Amniotic stem cell (primary cell): Measurements from ENCODE around the gene TXNDC5.
"Not testable (repeated sequence)": the region's sequence is repeated elsewhere in the genome, so short reads cannot be mapped to it uniquely, and the experiment has no call there.

ENCODE experiments used
- DNase-seq: peaks from one replicate; lab custom pipeline; 2025; lab: John Stamatoyannopoulos, UW

TXNDC5 gene

GRCh38 chr6:7914311-7914710 lies 3.7 kb upstream of the TXNDC5 start:
- no peak for DNase-seq

GRCh38 chr6:7912736-7913517 lies 2.3 kb upstream of the TXNDC5 start:
- no peak for DNase-seq

DNA sequence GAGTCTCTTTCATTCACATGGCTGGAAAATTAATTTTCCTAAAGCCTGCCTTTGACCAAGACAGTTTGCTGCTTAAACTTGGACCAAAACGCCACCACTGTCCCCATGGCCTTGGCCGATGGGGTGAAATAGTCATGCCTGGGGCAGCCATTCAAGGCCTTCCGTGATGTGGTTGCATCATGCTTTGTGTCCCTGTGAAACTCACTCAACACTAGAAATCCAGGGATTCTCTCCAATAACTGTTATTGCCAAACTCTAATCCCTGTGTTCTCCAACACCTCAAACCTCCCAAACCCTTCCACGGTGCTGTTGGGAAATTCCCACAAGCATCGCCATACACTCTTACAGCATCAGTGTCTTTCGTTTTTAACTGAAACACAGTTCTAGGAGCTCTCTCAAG lies 1.4 kb upstream of the TXNDC5 start:
- no peak for DNase-seq

- DNase-seq: no peak
These were observed 747 bp upstream of the TXNDC5 start for GRCh38 chr6:7911345-7911725.

GRCh38 chr6:7910298-7910653 lies 312 bp downstream of the TXNDC5 start:
- DNase-seq: no peak

DNA sequence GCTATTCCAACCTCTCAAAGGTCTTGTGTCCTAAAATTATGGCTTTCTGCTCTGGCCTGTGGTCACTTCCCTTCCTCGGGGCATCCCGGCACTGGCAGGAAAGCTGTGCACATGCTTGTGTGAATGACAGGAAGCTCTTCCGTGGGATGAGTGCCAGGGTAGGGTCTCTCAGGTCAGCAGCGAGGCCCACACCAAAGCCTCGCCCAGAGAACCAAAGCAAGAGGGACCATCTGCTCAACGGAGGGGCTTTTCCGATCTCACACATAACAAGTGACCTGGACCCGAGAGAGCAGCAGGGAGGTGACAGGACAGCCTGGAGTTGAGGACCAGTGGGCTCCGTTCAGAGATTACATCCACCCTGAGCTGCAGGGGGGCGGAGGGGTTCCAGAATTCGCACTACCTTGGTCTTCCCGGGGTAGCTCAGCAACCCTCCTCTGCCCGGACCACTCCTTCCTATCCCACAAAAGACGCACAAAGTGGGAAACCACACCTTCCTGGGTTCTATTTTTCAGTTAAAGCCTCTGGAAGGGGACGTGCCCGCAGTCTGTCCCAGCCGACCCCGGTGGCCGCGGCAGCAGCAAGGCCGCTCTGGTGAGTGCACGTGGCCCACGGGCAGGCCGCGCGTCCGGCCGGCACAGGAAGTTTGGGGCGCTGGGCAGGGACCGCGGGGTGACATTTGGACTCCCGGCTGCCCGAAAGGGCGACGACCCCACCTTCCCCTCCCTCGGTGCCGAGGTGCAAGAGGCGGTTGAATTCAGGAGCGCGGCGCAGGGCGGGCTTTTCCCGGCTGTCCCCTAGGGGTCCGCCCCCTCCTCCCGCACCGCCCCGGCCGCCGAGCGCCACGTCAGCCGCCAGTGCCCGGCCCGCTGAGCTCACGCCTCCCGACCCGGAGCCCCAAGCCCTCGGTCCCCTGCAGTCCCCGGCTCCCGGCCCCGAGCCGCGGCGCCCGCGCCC lies 988 bp downstream of the TXNDC5 start:
- no peak for DNase-seq

DNA sequence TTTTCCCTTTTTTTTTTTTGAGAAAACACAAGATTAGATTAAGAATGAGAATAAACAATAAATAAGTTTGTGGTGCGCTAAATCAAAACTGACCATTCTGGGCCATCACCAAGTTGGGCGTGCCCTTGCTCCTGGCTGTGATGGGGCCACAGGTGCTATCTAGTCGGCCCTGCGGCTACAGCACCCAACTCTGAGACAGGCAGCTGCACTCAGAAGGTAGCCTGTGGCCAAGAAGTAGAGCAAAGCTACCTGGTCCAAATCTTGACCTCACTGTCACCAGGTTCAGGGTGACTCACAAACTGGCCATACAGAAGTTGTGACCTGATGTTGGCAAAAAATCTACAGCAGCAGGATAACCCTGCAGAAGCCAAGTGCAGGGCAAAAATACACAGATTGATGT lies 3.4 kb downstream of the TXNDC5 start:
- DNase-seq: no peak

DNA sequence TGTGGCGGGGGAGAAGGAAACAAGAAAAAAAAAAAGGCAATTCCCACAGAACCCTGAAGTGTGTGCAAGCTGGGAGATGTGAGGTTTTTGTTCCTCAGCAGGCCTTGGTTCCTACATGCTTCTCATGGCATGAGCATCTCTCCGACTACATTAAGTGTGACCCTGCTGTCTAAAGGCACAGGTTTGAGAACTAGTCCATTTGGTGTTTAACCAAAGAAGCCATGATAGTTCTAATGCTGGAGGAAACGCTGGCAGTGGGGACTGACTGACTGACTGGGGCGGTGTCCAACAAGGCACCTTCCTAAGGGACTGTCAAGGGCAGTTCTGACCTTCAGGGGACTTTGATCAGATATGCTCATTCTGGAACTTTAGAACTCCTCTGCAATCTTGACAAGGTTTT lies 3.8 kb downstream of the TXNDC5 start:
- DNase-seq: no peak

DNA sequence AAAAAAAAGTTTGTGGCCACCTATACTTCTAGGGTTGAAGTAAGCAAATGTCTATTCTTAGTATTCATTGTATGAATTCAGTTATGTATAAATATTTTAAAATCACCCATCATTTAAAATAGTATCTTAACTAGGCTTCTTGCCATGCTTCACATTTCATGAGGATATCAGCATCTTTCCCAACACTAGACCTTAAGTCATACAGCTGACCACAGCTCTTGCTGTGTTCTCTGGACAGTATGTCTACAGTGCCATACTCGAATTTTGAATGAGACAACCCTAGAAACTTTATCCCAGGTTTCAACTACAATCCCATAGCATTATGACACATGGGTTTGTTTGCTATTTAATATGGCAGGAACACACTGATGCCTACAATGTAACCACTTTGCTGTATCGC lies 5.2 kb downstream of the TXNDC5 start:
- no peak for DNase-seq

GRCh38 chr6:7904654-7905319 lies 5.8 kb downstream of the TXNDC5 start:
- no peak for DNase-seq

- DNase-seq: no peak
These were observed 6.9 kb downstream of the TXNDC5 start for GRCh38 chr6:7903673-7904072.

DNA sequence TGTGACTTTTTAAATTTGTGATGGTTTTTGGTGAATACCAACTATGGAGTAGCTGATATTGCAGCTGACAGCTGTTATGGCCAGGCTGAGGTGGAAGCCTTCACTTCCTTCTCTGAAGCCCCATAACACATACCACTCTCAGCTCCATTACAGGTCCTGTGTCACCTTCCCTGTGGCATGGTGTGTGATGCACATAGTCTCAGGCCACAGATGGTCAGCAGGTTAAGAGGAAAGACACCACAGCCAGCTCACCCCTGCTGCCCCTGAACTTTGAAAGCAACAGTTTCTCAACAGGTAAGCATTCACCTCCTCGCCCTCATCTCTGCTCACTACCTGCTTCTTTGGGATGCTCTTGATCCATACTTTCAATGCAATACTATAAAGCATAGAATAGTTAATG lies 7.7 kb downstream of the TXNDC5 start:
- DNase-seq: no peak

- no peak for DNase-seq
These were observed 8.4 kb downstream of the TXNDC5 start for GRCh38 chr6:7902221-7902620.

GRCh38 chr6:7901780-7902179 lies 8.8 kb downstream of the TXNDC5 start:
- DNase-seq: no peak

DNA sequence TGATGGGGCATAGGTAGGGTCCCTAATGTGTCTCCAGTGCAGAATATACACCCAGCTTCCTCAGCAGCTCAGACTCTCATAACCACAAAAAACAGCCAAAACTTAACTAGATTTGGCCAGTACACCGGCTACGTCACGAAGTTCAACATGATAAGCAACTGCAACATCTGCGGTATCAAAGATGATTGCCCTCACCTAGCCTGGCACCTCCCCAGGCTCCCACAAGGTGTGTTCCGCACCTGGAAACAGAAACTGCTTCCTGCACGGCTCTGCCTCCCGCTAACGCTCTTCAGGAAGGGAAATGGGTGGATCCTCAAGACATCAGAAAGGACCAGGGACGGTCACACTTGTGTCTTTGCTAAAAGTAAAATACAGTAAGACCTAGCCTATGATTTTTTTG lies 9.5 kb downstream of the TXNDC5 start:
- no peak for DNase-seq

DNA sequence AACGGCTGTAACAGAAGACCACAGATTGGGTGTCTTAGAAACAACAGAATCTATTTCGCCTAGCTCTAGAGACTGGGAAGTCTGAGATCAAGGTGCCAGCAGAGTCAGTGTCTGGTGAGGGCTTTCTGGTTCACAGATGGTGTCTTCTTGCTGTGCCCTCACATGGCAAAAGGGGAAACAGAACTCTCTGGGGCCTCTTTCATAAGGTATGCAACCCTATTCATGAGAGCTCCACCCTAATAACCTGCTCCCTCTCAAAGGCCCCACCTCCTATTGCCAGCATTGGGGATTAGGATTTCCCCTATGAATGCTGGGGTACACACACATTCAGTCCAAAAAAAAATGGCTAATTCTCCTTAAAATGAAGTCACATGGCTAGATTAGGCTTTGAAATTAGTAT lies 10.0 kb downstream of the TXNDC5 start:
- no peak for DNase-seq

- DNase-seq: no peak
These were observed 10.7 kb downstream of the TXNDC5 start for GRCh38 chr6:7899889-7900213.

DNA sequence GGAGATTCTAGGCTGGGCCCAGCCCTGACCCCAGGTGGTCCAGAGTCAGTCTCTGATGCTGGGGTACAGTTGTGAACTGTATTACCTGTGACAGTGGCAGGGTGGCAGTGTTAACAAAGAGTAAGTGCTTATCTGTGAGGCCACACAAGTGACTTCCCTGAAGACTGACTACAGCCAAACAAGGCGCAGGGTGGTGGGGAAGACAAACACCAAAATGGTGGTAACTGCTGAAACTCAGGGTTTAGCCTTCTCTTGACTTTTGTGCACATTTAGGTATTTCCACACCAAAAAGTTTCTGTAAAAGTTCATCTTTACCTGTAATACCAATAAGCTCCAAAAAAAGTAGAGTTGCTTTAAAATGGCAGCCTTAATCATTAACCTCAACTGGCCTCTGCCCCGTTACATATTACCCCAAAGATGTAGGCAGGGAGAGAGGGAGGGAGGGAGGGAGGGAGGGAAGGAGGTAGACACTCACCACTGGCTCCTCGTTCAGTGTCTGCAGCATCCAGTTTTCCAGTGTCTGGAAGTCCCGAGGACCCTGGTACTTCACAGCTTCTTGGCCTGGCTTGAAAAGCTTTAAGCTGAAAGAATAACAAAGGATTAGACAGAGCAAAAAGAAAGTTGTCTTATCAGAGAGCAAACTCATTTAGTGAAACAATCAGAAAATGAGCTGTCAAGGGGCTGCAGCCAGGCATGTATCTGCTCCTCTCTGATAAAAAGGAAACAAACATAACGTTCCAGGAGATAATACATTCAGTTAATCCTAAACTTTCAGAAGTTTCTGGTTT lies 11.3 kb downstream of the TXNDC5 start:
- DNase-seq: no peak

- not testable (repeated sequence) for DNase-seq
These were observed 12.4 kb downstream of the TXNDC5 start for GRCh38 chr6:7898193-7898586.

GRCh38 chr6:7897461-7898192 lies 13.0 kb downstream of the TXNDC5 start:
- DNase-seq: no peak

GRCh38 chr6:7896465-7896987 lies 14.1 kb downstream of the TXNDC5 start:
- DNase-seq: no peak
